ENCODE measurements around the gene METAP1. TPM values are rescaled to one million over a fixed set of nuclear protein-coding genes. Genes with fewer than 3 reads are reported as not detected.

Gene METAP1
- polyA plus RNA-seq, 2 of the 4 experiments (the other 2 are of a cell fraction), result 68.2 to 106 TPM

DNA sequence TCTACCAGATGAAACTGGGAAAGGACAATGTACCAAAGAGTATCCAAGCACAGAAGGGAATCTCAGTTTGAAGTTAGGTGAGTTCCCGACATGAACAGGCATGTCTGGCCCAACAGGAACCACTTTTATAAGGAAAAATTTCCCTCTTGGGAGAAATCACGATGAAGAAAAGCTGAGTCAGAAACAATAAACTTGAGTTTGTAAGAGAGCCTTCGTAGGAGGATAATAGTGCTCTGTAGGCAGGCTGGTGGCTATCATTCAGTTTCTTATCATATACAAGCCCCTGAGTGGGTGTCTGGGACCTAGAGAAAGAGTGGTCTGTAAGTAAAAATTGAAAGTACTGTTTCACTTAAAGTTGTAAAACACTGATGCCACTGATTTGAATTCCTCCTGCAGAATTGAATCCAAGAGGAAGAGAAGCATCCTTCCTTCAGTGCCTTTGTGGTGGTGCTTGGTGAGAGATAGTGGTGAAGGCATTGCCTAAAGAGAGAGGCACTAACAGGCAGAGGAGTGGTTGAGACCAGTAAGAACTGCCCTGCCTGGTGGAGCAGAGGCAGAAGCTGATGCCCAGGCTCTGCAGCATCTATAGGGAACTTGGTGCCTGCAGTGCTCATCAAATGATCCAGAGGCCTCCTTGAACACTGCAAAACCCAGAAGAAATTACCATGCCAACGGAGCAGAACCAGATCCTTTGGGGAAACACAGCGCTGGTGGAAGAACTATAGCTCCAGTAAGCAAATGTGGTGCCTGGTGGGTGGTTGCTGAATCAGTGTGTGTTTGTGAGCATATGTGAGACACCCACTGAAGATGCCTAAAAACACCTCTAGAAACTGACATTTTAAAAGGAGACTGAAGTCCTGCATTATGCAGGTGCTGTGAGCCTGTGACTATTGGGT is 31.7 kb upstream of the METAP1 start:
- ATAC-seq, result no peak
- 66% methylated on average over 5 of the region's 5 CpGs for WGBS (ENCODE audit: missing lambda C conversion rate)
- H3K4me2 ChIP-seq, result no peak overlapping the region
- no peak overlapping the region for H3K4me3 ChIP-seq
- no peak for DNase-seq (ENCODE audit: low read depth in 1 of 2, low spot score in 1 of 2)
- H3K9me3 ChIP-seq, result no peaks in the 10 kb centered on the region; the same call in 2 of the 3 replicates
- H3K27ac ChIP-seq, result peak overlapping the region in 1 of 2 experiments; percentile 46; a peak in 1 of 6 replicates
- H3K4me1 ChIP-seq, result no peaks in the 10 kb centered on the region
- POLR2A ChIA-PET, result no interaction called here
- FAIRE-seq, result no peak
- TF ChIP-seq, protein P1, sequence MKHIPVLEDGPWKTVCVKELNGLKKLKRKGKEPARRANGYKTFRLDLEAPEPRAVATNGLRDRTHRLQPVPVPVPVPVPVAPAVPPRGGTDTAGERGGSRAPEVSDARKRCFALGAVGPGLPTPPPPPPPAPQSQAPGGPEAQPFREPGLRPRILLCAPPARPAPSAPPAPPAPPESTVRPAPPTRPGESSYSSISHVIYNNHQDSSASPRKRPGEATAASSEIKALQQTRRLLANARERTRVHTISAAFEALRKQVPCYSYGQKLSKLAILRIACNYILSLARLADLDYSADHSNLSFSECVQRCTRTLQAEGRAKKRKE (CRISPR knock-in tag; IDR thresholded peaks at IDR 0.05; ENCODE audit: low read depth), result no peak
- TF ChIP-seq ZFP36 (IDR thresholded peaks at IDR 0.05; ENCODE audit: borderline replicate concordance, partially characterized antibody) (no peak), ZSCAN20 (CRISPR knock-in tag; IDR thresholded peaks at IDR 0.05) (no peak), SREBF2 (IDR thresholded peaks at IDR 0.05) (no peak), HEYL (CRISPR knock-in tag; IDR thresholded peaks at IDR 0.05) (no peak), ZC3H11A (IDR thresholded peaks at IDR 0.05) (no peak), SMC3 (IDR thresholded peaks at IDR 0.05) (no peak), HOXB13 (CRISPR knock-in tag; IDR thresholded peaks at IDR 0.05; ENCODE audit: low read depth) (no peak), FOSB (CRISPR knock-in tag; IDR thresholded peaks at IDR 0.05) (no peak), POLR2AphosphoS2 (conservative IDR thresholded peaks at IDR 0.05; ENCODE audit: low read length) (no peak), ESRRA (IDR thresholded peaks at IDR 0.05; ENCODE audit: borderline replicate concordance, low read length) (no peak), HOXB5 (CRISPR knock-in tag; IDR thresholded peaks at IDR 0.05) (no peak), CBX2 (IDR thresholded peaks at IDR 0.05; ENCODE audit: borderline replicate concordance, low read depth) (no peak), BHLHE40 (IDR thresholded peaks at IDR 0.05; ENCODE audit: low read depth, low read length) (no peak), EP300 (IDR thresholded peaks at IDR 0.05) (no peak), TFCP2L1 (CRISPR knock-in tag; IDR thresholded peaks at IDR 0.05) (no peak)
- TF ChIP-seq, protein P2, sequence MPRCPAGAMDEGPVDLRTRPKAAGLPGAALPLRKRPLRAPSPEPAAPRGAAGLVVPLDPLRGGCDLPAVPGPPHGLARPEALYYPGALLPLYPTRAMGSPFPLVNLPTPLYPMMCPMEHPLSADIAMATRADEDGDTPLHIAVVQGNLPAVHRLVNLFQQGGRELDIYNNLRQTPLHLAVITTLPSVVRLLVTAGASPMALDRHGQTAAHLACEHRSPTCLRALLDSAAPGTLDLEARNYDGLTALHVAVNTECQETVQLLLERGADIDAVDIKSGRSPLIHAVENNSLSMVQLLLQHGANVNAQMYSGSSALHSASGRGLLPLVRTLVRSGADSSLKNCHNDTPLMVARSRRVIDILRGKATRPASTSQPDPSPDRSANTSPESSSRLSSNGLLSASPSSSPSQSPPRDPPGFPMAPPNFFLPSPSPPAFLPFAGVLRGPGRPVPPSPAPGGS (IDR thresholded peaks at IDR 0.05), result no peak
- TF ChIP-seq, protein P3, sequence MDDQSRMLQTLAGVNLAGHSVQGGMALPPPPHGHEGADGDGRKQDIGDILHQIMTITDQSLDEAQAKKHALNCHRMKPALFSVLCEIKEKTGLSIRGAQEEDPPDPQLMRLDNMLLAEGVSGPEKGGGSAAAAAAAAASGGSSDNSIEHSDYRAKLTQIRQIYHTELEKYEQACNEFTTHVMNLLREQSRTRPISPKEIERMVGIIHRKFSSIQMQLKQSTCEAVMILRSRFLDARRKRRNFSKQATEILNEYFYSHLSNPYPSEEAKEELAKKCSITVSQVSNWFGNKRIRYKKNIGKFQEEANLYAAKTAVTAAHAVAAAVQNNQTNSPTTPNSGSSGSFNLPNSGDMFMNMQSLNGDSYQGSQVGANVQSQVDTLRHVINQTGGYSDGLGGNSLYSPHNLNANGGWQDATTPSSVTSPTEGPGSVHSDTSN (IDR thresholded peaks at IDR 0.05), result no peak
- TF ChIP-seq, protein P4, sequence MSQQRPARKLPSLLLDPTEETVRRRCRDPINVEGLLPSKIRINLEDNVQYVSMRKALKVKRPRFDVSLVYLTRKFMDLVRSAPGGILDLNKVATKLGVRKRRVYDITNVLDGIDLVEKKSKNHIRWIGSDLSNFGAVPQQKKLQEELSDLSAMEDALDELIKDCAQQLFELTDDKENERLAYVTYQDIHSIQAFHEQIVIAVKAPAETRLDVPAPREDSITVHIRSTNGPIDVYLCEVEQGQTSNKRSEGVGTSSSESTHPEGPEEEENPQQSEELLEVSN (IDR thresholded peaks at IDR 0.05; ENCODE audit: borderline replicate concordance, low read depth), result no peak
- CTCF ChIA-PET, result interaction anchor here (1.1 to 2.1 kb wide), 2 partner anchors 23 to 24 kb away, joined by 3 to 5 read pairs; no protein-coding TSS in a partner anchor

DNA sequence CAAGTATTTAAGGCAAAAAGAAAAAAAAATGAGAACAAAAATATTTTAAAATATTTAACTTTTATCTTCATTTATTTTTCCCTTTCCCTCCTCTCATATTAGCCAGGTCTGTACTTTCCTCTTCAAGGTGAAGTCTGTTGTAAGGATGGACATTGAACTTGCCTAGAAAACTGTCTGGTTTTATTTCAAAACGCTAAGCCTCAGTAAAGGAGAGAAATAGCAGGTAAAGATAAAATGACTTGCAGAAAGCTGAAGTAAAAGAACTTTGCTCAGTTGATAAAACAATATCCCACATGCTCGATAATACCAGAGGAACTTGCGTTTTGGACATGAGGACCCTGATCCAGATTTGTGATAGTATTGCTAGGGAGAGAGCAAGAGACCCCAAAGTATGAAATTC is 28.6 kb upstream of the METAP1 start:
- POLR2A ChIA-PET, result no interaction called here
- DNase-seq (ENCODE audit: low read depth in 1 of 2, low spot score in 1 of 2) (no peak), ATAC-seq (no peak), FAIRE-seq (no peak)
- no peak overlapping the region for H3K27ac ChIP-seq
- no peaks in the 10 kb centered on the region; the same call in 2 of the 3 replicates for H3K9me3 ChIP-seq
- no peaks in the 10 kb centered on the region for H3K4me1 ChIP-seq
- H3K4me2 ChIP-seq, result no peak overlapping the region
- H3K4me3 ChIP-seq, result no peak overlapping the region
- TF ChIP-seq HOXB13 (CRISPR knock-in tag; IDR thresholded peaks at IDR 0.05; ENCODE audit: low read depth) (no peak), NPAS2 (CRISPR knock-in tag; IDR thresholded peaks at IDR 0.05; ENCODE audit: borderline replicate concordance) (no peak), ZC3H11A (IDR thresholded peaks at IDR 0.05) (no peak), EP300 (IDR thresholded peaks at IDR 0.05) (no peak), RFX5 (IDR thresholded peaks at IDR 0.05) (no peak), EHF (CRISPR knock-in tag; IDR thresholded peaks at IDR 0.05) (no peak), CHD4 (IDR thresholded peaks at IDR 0.05; ENCODE audit: borderline replicate concordance) (no peak), HDAC2 (IDR thresholded peaks at IDR 0.05) (no peak)
- TF ChIP-seq, protein P5, sequence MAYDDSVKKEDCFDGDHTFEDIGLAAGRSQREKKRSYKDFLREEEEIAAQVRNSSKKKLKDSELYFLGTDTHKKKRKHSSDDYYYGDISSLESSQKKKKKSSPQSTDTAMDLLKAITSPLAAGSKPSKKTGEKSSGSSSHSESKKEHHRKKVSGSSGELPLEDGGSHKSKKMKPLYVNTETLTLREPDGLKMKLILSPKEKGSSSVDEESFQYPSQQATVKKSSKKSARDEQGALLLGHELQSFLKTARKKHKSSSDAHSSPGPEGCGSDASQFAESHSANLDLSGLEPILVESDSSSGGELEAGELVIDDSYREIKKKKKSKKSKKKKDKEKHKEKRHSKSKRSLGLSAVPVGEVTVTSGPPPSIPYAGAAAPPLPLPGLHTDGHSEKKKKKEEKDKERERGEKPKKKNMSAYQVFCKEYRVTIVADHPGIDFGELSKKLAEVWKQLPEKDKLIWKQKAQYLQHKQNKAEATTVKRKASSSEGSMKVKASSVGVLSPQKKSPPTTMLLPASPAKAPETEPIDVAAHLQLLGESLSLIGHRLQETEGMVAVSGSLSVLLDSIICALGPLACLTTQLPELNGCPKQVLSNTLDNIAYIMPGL (CRISPR knock-in tag; IDR thresholded peaks at IDR 0.05; ENCODE audit: borderline replicate concordance), result no peak
- TF ChIP-seq, protein P3 (IDR thresholded peaks at IDR 0.05), result no peak
- 44% methylated on average over 3 of the region's 3 CpGs for WGBS (ENCODE audit: missing lambda C conversion rate)
- CTCF ChIA-PET, result no interaction called here

Data from A549 (cell line).